ENCODE results near the gene EYS.
"Not testable (repeated sequence)": the region's sequence is repeated elsewhere in the genome, so short reads cannot be mapped to it uniquely, and the experiment has no call there.

The EYS gene

GRCh38 chr6:63862486-63863198, 1844.4 kb downstream of the EYS start:
- DNase-seq: no peak

- DNase-seq: no peak
Measured at GRCh38 chr6:63859528-63859927, 1847.5 kb downstream of the EYS start.

DNA sequence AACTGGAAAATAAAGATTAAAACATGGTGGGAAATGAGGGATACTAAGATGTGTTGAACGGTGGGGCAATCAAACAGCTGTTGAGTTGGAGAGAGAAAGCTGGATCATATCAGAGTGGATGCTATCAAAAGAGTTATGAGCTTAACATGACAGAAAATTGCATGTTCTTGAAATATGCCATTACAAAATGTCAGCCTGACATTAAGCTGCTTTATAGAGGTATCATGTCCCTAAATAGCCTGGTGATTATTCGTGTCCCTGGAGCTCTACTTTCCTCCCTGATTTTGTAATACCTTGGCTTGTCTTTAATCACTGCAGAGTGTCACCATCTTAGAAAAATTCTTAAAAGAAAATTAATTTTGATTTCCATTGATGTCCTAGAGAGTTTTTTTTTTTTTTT, 1848.3 kb downstream of the EYS start:
- no peak for DNase-seq

DNA sequence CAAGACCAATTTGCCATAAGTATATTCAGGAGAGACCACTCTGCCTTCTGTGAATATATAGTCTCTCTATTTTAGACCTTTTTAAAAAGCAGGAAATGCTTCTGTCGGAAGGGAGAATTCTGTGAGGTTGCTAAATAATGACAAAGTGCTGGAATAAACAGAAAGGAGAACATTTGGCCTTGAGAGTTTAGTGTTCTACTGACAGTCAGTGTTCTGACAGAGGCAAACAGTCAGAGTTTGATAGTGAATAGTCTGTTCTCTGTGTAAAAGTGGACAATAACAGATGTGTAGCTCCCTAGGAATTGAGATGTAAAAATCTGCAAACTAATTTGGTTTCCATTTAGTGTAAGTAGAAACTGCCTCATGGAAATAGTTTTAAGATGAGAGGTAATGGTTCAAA, 1850.8 kb downstream of the EYS start:
- no peak for DNase-seq

DNA sequence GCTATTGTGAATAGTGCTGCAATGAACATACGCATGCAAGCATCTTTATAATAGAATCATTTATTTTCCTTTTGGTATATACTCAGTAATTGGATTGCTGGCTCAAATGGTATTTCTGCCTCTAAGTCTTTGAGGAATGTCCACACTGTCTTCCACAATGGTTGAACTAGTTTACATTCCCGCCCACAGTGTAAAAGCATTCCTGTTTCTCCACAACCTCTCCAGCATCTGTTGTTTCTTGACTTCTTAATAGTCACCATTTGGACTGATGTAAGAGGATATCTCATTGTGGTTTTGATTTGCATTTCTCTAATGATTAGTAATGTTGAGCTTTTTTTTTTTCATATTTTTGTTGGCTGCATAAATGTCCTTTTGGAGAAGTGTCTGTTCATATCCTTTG, 1862.7 kb downstream of the EYS start:
- no peak for DNase-seq

- no peak for DNase-seq
Measured at GRCh38 chr6:63839485-63839884, 1867.5 kb downstream of the EYS start.

GRCh38 chr6:63828678-63829077, 1878.3 kb downstream of the EYS start:
- DNase-seq: not testable (repeated sequence)

- no peak for DNase-seq
Measured at GRCh38 chr6:63824722-63825121, 1882.3 kb downstream of the EYS start.

- no peak for DNase-seq
Measured at GRCh38 chr6:63821442-63821841, 1885.6 kb downstream of the EYS start.

DNA sequence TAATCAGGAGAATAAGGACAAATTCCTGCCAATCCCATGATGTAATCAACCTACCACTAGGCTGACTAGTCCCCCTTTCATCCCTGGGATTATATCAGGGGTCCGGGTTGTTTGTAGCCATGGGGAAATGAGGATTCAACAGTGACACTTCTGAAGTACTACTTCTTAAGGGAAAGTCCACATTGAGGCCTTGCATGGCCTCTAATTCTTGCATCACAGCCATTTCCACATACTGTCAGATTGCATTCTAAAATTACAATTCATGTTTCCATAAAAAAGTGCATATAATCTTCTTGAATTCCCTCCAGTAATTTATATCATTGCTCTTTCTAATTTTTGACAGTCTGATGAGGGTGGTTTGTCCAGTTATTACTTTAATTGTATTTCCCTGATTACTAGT, 1887.2 kb downstream of the EYS start:
- no peak for DNase-seq

DNA sequence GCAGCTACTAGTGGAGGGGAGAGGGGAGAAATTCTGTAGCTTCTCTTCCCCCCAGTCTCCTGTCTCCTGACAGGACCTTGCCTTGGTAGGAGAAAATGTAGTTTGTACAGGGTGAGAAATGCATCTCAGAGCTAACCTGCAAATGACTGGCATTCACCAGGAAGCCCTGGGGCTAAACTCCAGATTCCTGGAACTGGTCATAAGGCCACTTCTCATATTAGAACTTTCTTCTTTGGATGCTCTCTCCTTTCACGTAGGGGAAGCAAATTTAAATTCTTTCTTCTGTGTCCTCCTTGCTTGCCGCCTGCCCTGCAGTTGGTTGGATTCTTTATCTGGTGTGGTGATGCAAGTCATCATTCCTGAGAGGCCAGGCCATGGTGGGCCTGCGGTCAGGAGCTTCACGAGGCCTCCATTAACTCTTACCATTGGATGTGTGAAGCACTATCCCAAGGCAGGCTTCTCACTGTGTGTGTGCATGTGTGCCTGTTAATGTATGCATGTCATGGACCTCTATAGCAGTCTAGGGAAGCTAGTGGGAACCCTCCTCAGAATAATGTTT, 1889.5 kb downstream of the EYS start:
- DNase-seq: no peak

- DNase-seq: no peak
Measured at GRCh38 chr6:63816982-63817436, 1890.0 kb downstream of the EYS start.

DNA sequence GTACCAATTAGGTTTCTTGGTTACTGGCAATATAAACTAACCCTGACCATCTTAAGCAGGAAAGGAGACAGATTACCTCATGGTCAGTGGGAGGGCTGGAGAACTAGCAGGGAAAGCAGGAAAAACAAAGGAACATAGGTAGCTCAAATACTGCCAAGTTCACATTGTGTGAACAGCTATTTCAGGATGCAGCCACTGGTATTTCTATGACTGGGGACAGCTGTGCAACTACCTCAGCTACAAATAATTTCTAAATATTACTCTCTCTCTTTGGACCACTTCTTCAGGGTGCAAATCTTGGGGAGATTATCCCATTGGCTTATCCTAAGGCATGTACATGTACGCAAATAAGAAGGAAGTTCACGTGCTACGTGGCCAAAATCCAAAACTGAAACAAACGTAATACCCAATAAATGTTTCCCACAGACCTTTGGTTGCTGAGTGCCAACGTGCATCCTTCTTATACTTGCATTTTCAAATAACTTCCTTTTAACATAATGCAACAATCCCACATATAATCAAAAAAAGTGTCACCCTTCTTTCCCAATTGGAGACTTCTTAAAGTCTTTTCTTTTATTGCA, 1890.5 kb downstream of the EYS start:
- DNase-seq: no peak

GRCh38 chr6:63814459-63814858, 1892.6 kb downstream of the EYS start:
- no peak for DNase-seq

DNA sequence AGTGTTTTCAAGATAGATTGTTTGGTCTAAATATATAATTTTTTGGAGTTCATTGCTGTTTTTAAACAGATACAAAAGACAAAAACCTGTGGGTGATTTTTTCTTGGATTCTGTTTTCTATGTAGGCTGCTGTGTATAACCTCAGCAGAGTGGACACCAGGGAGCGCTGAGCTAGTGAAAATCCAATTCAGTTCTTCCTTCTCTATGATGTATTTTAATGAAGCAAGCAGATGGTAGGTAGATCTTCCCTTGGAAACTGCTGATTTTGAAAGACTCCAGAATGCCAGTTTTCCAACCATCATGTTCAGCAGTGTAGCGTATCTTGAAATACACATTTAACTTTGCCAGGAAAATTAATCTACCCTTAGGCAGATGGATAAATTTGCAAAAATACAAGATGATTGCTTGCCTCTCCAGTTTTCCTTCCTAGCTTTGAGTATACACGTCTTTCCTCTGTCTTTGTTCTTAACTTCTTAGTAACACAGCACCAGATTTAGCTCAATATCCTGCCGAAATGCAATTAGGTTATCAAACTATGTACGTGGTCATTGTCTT, 1893.4 kb downstream of the EYS start:
- DNase-seq: no peak

- DNase-seq: no peak
Measured at GRCh38 chr6:63808576-63808975, 1898.5 kb downstream of the EYS start.

GRCh38 chr6:63807056-63807455, 1900.0 kb downstream of the EYS start:
- no peak for DNase-seq

- DNase-seq: no peak
Measured at GRCh38 chr6:63806573-63806913, 1900.5 kb downstream of the EYS start.

DNA sequence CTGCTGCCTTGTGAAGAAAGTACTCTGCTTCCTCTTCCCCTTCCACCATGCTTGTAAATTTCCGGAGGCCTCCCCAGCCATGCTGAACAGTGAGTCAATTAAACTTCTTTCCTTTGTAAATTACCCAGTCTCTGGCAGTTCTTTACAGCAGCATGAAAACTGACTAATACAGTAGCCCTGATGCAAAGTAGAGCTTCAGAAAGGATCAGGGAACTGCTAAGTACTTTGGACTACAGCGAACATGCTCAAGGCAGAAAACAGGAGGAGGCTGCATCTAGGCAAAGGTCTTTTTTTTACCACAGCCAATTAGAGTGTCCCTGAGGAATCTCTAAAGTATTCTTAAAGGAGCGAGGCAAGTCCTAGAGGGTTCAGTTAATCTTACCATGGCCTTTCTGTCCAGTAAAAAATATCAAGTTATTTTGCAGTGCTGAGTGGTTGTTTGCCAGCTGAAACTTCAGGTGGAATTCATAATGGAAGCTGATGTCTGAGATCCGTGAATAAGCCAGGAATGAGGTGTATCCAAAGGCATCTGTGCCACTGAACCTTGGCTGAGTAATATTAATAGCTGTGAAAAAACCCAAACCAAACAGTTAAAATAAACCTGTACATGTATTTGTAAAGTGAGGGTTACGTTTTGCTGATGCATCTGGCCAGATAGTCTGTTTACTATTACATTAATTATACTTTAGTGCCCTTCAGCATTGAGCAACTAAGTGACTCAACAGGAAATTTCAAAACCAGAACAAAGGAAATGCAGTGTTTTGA, 1901.0 kb downstream of the EYS start:
- DNase-seq: peak; percentile 4

- no peak for DNase-seq
Measured at GRCh38 chr6:63805345-63805744, 1901.7 kb downstream of the EYS start.

DNA sequence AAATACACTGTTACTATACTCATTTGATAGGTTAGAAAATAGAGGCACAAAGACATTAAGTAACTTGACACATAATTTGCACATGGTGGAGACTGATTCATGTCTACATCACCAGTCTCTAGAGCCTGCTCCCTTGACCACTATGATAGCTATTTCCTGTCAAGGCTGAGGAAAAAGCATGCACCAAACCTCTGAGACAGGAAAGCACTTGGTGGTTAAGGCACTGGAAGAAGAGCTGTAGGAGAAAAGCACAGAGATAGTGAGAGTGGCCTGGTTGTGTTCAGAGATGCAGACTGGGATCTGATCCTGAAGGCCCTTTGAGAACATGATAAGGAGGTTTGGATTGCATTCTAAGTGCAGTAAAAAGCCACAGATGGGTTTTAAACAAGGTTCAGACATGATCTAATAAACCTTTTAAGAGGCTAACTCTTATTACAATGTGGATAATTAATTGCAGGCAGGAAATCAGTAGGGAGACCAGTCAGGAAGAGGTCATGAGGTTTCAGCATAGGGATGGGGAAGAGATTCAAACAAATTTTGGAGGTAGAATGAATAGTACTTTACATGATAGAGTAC, 1902.6 kb downstream of the EYS start:
- DNase-seq: no peak

DNA sequence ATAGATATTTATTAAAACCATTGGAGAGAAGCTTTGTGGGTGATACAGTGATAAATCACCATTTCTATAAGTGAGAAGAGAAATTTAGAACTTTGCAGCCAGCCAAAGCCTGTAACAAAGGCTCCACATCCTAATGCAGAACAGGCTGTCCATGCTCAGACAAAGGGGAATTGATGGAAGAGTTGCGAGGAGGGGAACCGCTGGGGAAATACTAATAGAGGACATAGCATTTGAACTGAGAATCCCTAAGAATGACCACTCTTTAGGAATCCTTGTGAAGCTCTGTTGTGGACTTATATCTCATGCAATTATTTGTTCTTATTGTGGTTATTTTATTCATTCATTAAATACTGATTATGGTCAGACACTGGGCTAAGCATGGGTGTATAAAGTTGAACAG, 1903.7 kb downstream of the EYS start:
- DNase-seq: no peak

DNA sequence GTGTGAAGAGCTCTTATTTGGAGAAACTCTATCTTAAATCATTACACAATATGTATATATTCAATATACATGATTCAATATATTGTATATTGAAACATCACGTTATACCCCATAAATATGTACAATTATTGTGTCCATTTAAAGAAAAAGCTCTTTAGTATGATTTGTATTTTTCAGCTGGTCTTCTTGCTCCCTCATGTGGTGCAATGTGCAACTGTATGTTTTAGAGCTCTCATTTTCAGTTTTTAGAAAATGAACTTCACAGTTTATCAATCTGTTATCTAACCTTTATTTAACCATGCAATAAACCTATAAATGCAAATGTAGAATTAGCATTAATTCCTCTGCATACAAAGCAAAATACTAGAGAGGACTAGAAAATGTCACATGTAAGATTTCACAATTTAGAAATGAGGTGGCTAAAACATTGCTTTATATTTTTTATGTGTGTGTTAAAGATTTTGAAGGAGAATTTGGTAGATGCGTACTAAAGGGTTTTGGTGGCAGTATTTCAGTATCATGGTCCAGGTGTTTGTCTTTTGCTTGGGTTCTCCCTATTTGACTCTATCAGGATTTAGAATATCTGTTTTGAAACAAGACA, 1904.3 kb downstream of the EYS start:
- DNase-seq: no peak

All from activated CD4-positive, alpha-beta T cell treated with anti-CD3 and anti-CD28 coated beads, Interleukin-10, Interleukin-2, amounts not matched to agents 100 ng/mL and 50 ng/mL, durations not matched to agents 16 hours and 8 hours (primary cell).